Fibroblast of skin of right biceps (primary cell): ENCODE measurements around the gene CHRDL2.

Experiments
- DNase-seq: peaks from one replicate; pipeline ENCODE4 v3.0.0-alpha.2; 2013

Gene CHRDL2

GRCh38 chr11:74684661-74685060 is 46.6 kb downstream of the CHRDL2 start:
- no peak for DNase-seq

GRCh38 chr11:74683941-74684481 is 47.2 kb downstream of the CHRDL2 start:
- DNase-seq: peak; percentile 30

- peak; percentile 34 for DNase-seq
Observed at GRCh38 chr11:74683279-74683871, 47.9 kb downstream of the CHRDL2 start.

GRCh38 chr11:74682731-74683278 is 48.4 kb downstream of the CHRDL2 start:
- no peak for DNase-seq

- no peak for DNase-seq
Observed at GRCh38 chr11:74681686-74682651, 49.3 kb downstream of the CHRDL2 start.

- DNase-seq: no peak
Observed at GRCh38 chr11:74680703-74681531, 50.3 kb downstream of the CHRDL2 start.

- DNase-seq: no peak
Observed at GRCh38 chr11:74680035-74680671, 51.1 kb downstream of the CHRDL2 start.

GRCh38 chr11:74679513-74679865 is 51.7 kb downstream of the CHRDL2 start:
- no peak for DNase-seq

GRCh38 chr11:74678591-74679512 is 52.4 kb downstream of the CHRDL2 start:
- no peak for DNase-seq

- DNase-seq: no peak
Observed at GRCh38 chr11:74678041-74678440, 53.2 kb downstream of the CHRDL2 start.

- DNase-seq: no peak
Observed at GRCh38 chr11:74677131-74677530, 54.1 kb downstream of the CHRDL2 start.

- no peak for DNase-seq
Observed at GRCh38 chr11:74676596-74676995, 54.6 kb downstream of the CHRDL2 start.

GRCh38 chr11:74675761-74676160 is 55.5 kb downstream of the CHRDL2 start:
- no peak for DNase-seq

GRCh38 chr11:74673693-74674360 is 57.4 kb downstream of the CHRDL2 start:
- DNase-seq: no peak

- peak; percentile 98 for DNase-seq
Observed at GRCh38 chr11:74672956-74673692, 58.1 kb downstream of the CHRDL2 start.

- peak; percentile 41 for DNase-seq
Observed at GRCh38 chr11:74672332-74672955, 58.8 kb downstream of the CHRDL2 start.

GRCh38 chr11:74671520-74672196 is 59.6 kb downstream of the CHRDL2 start:
- DNase-seq: peak; percentile 88

- no peak for DNase-seq
Observed at GRCh38 chr11:74670171-74670570, 61.1 kb downstream of the CHRDL2 start.
